Hepatocyte (in vitro differentiated cells): Measurements from ENCODE around the gene USP3.

Experiments
- EZH2 ChIP-seq: fragments of 200-600 bp; sonication (generic); IDR thresholded peaks from 2 replicates; pipeline ENCODE4 v1.6.1; 2016; ENCODE audit warnings: antibody characterized with exemption, mild to moderate bottlenecking, borderline replicate concordance
- EZH2phosphoT487 ChIP-seq: fragments of 200-600 bp; sonication (generic); IDR thresholded peaks from one replicate; pipeline ENCODE4 v1.6.1; 2018; ENCODE audit warnings: antibody characterized with exemption, mild to moderate bottlenecking, low read depth, moderate library complexity; ENCODE audit not compliant: unreplicated experiment, severe bottlenecking
- TF ChIP-seq, protein P1 (sequence below): fragments of 200-600 bp; sonication (generic); IDR thresholded peaks from 2 replicates; pipeline ENCODE4 v1.5.1; 2016; ENCODE audit warnings: antibody characterized with exemption, mild to moderate bottlenecking; ENCODE audit not compliant: poor library complexity

- TF ChIP-seq EZH2 (no peak), EZH2phosphoT487 (no peak)
- TF ChIP-seq, protein P1, sequence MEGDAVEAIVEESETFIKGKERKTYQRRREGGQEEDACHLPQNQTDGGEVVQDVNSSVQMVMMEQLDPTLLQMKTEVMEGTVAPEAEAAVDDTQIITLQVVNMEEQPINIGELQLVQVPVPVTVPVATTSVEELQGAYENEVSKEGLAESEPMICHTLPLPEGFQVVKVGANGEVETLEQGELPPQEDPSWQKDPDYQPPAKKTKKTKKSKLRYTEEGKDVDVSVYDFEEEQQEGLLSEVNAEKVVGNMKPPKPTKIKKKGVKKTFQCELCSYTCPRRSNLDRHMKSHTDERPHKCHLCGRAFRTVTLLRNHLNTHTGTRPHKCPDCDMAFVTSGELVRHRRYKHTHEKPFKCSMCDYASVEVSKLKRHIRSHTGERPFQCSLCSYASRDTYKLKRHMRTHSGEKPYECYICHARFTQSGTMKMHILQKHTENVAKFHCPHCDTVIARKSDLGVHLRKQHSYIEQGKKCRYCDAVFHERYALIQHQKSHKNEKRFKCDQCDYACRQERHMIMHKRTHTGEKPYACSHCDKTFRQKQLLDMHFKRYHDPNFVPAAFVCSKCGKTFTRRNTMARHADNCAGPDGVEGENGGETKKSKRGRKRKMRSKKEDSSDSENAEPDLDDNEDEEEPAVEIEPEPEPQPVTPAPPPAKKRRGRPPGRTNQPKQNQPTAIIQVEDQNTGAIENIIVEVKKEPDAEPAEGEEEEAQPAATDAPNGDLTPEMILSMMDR = no peak
Measured at GRCh38 chr15:63517628-63518027, 13.2 kb downstream of the USP3 start.
